Neural progenitor cell (in vitro differentiated cells): ENCODE measurements around the gene ADAM10.

Experiments
- CTCF ChIP-seq: fragments of 200-600 bp; sonication (generic); IDR thresholded peaks from 2 replicates; pipeline ENCODE4 v1.5.1; 2017; ENCODE audit warnings: antibody characterized with exemption, mild to moderate bottlenecking
- EZH2 ChIP-seq: fragments of 200-600 bp; sonication (generic); IDR thresholded peaks from 2 replicates; pipeline ENCODE4 v1.6.1; 2017; ENCODE audit warnings: antibody characterized with exemption, mild to moderate bottlenecking, moderate library complexity

GRCh38 chr15:58543664-58544335 lies 205.7 kb downstream of the ADAM10 start:
- TF ChIP-seq CTCF = no peak
- no peak for TF ChIP-seq EZH2
